Measurements from ENCODE around the gene DSP.

- TF ChIP-seq SP1 (IDR thresholded peaks at IDR 0.05) (peak; percentile 32), CTCF (IDR thresholded peaks at IDR 0.05; ENCODE audit: low read depth, low read length, missing input control) (no peak), RAD21 (IDR thresholded peaks at IDR 0.05) (peak; percentile 18 to 40), FOXA1 (IDR thresholded peaks at IDR 0.05) (no peak), REST (IDR thresholded peaks at IDR 0.05) (no peak), MAX (IDR thresholded peaks at IDR 0.05) (no peak), FOXA2 (IDR thresholded peaks at IDR 0.05) (no peak), YY1 (IDR thresholded peaks at IDR 0.05) (peak; percentile 82), RXRA (IDR thresholded peaks at IDR 0.05) (no peak), JUND (IDR thresholded peaks at IDR 0.05) (no peak), TAF1 (conservative IDR thresholded peaks at IDR 0.05) (no peak), NR2F2 (IDR thresholded peaks at IDR 0.05) (no peak)
Observed at GRCh38 chr6:7580927-7581618, 39.6 kb downstream of the DSP start.

All from liver (tissue), 3 donors.